ENCODE measurements around the gene ELP1. TPM values are rescaled to one million over a fixed set of nuclear protein-coding genes. Genes with fewer than 3 reads are reported as not detected.

The ELP1 gene
- total RNA-seq, 3 donors from 2014 or later (not counting 1 experiment from before 2014, with no cell fraction given), result 21.8 to 33.0 (median 28.2) TPM

DNA sequence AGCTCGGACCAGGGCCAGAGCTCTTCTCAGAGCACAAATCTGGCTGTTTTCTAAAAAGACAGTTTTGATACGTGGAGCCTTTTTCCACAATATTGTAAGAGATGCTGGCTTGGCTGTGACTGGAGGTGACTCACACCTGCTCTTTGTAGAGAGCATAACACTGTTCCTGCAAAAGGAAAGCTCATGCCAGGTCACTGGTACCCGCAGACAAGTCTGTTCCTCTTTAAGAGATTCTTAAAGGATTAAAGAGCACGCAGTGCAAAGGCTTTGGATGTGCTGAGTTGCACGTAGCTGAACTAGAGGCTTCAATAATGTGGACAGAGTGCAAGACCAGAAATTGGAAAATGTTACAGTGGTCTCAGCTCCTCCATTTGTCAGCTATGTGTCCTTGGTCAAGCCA lies 97.1 kb downstream of the ELP1 start:
- intact Hi-C loops (cut with micrococcal nuclease), result no loop called here
- ATAC-seq (no peak), DNase-seq (no peak)
- TF ChIP-seq, protein P1, sequence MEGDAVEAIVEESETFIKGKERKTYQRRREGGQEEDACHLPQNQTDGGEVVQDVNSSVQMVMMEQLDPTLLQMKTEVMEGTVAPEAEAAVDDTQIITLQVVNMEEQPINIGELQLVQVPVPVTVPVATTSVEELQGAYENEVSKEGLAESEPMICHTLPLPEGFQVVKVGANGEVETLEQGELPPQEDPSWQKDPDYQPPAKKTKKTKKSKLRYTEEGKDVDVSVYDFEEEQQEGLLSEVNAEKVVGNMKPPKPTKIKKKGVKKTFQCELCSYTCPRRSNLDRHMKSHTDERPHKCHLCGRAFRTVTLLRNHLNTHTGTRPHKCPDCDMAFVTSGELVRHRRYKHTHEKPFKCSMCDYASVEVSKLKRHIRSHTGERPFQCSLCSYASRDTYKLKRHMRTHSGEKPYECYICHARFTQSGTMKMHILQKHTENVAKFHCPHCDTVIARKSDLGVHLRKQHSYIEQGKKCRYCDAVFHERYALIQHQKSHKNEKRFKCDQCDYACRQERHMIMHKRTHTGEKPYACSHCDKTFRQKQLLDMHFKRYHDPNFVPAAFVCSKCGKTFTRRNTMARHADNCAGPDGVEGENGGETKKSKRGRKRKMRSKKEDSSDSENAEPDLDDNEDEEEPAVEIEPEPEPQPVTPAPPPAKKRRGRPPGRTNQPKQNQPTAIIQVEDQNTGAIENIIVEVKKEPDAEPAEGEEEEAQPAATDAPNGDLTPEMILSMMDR (IDR thresholded peaks at IDR 0.05), result no peak
- no peak overlapping the region for H3K27ac Mint-ChIP-seq
- Histone ChIP-seq H3K27ac (ENCODE audit: low read length) (no peak overlapping the region), H3K36me3 (ENCODE audit: control insufficient read depth, insufficient read depth, low read length) (no peaks in the 10 kb centered on the region), H3K27me3 (ENCODE audit: control insufficient read depth, insufficient read depth, low read length) (no peaks in the 10 kb centered on the region), H3K4me3 (ENCODE audit: low read length) (no peak overlapping the region), H3K4me1 (ENCODE audit: control insufficient read depth, insufficient read depth, low read length) (no peaks in the 10 kb centered on the region), H3K9me3 (ENCODE audit: control insufficient read depth, insufficient read depth, low read length) (no peaks in the 10 kb centered on the region)
- no peak overlapping the region for H3K4me3 Mint-ChIP-seq
- peaks cover 6 to 8% of the 10 kb centered on the region in 2 donors for H3K4me1 Mint-ChIP-seq
- no peaks in the 10 kb centered on the region for H3K36me3 Mint-ChIP-seq
- no peaks in the 10 kb centered on the region for H3K9me3 Mint-ChIP-seq
- WGBS (ENCODE audit: insufficient coverage), result 87% methylated on average over 5 of the region's 5 CpGs
- H3K27me3 Mint-ChIP-seq (ENCODE audit: low read depth in 2 of 2), result peaks cover 0 to 3% of the 10 kb centered on the region in 2 donors

DNA sequence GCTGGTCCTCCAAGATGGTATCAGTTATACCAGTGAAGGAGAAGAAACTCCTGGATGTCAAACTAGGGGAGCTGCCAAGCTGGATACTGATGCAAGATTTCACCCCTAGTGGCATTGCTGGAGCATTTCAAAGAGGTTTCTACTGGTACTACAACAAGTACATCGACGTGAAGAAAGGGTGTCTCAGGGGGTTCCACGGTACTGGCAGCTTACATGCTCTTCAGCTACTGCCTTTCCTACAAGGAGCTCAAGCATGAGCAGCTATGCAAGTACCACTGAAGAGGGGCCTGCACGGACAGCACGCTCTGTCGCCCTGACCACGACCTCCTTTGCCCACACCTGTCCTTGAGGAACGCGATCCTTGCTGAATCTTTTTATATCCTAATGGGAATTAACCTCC lies 97.6 kb downstream of the ELP1 start:
- H3K27ac Mint-ChIP-seq, result no peak overlapping the region
- ATAC-seq, result no peak
- no peaks in the 10 kb centered on the region for H3K36me3 Mint-ChIP-seq
- peaks cover 6 to 8% of the 10 kb centered on the region in 2 donors for H3K4me1 Mint-ChIP-seq
- TF ChIP-seq, protein P1 (IDR thresholded peaks at IDR 0.05), result no peak
- peaks cover 0 to 3% of the 10 kb centered on the region in 2 donors for H3K27me3 Mint-ChIP-seq (ENCODE audit: low read depth in 2 of 2)
- H3K9me3 ChIP-seq (ENCODE audit: control insufficient read depth, insufficient read depth, low read length), result no peaks in the 10 kb centered on the region
- H3K4me3 ChIP-seq (ENCODE audit: low read length), result no peak overlapping the region
- H3K27ac ChIP-seq (ENCODE audit: low read length), result no peak overlapping the region
- no peaks in the 10 kb centered on the region for H3K4me1 ChIP-seq (ENCODE audit: control insufficient read depth, insufficient read depth, low read length)
- no peaks in the 10 kb centered on the region for H3K9me3 Mint-ChIP-seq
- H3K4me3 Mint-ChIP-seq, result no peak overlapping the region
- intact Hi-C loops (cut with micrococcal nuclease), result no loop called here
- WGBS (ENCODE audit: insufficient coverage), result 72% methylated on average over 9 of the region's 9 CpGs
- DNase-seq, result no peak
- no peaks in the 10 kb centered on the region for H3K36me3 ChIP-seq (ENCODE audit: control insufficient read depth, insufficient read depth, low read length)
- H3K27me3 ChIP-seq (ENCODE audit: control insufficient read depth, insufficient read depth, low read length), result no peaks in the 10 kb centered on the region

GRCh38 chr9:108835831-108836230 lies 98.1 kb downstream of the ELP1 start:
- no peak overlapping the region for H3K27ac ChIP-seq (ENCODE audit: low read length)
- no peaks in the 10 kb centered on the region for H3K4me1 ChIP-seq (ENCODE audit: control insufficient read depth, insufficient read depth, low read length)
- no peaks in the 10 kb centered on the region for H3K36me3 ChIP-seq (ENCODE audit: control insufficient read depth, insufficient read depth, low read length)
- H3K9me3 ChIP-seq (ENCODE audit: control insufficient read depth, insufficient read depth, low read length), result no peaks in the 10 kb centered on the region
- intact Hi-C loops (cut with micrococcal nuclease), result no loop called here
- Mint-ChIP-seq H3K4me1 (peaks cover 6 to 8% of the 10 kb centered on the region in 2 donors), H3K27ac (no peak overlapping the region), H3K9me3 (no peaks in the 10 kb centered on the region), H3K4me3 (no peak overlapping the region), H3K27me3 (ENCODE audit: low read depth in 2 of 2) (peaks cover 0 to under 1% of the 10 kb centered on the region in 2 donors), H3K36me3 (no peaks in the 10 kb centered on the region)
- no peak overlapping the region for H3K4me3 ChIP-seq (ENCODE audit: low read length)
- no peak for DNase-seq
- ATAC-seq, result no peak
- 87% methylated on average over 7 of the region's 7 CpGs for WGBS (ENCODE audit: insufficient coverage)
- TF ChIP-seq, protein P1 (IDR thresholded peaks at IDR 0.05), result no peak
- no peaks in the 10 kb centered on the region for H3K27me3 ChIP-seq (ENCODE audit: control insufficient read depth, insufficient read depth, low read length)

DNA sequence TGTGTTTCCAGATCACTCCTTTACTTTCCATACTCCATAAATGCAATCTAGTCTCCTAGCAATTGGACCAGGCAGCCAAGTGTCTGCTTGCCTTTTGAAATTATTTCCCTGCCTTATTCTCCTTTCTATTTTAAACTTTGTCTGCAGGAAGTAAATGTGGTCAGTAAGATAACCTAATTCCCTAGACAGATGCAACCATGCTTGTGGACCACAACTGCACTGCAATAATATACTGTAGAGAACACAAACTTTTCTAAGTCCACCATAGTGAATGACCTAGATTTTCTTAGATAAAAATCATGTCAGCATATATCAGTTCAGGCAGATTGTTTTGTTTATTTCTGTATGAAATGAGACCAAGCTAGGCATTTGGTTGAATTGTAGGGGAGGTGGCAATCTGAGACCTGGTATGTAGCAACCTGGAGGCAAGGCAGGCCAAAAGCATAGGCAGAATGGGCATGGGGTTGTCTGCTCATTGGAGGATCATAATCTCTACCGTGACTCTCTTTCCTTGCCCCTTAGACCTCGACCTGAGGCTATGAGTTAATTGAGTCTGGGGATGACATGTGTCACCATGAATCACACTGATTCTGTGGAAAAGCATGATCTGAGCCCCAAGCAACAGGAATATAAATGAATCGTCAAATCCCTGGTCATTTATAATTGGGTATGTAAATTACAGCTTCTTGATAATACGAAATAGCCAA lies 98.8 kb downstream of the ELP1 start:
- ATAC-seq (no peak), DNase-seq (no peak)
- H3K27ac Mint-ChIP-seq, result no peak overlapping the region
- H3K4me1 Mint-ChIP-seq, result peaks cover 6 to 8% of the 10 kb centered on the region in 2 donors
- WGBS (ENCODE audit: insufficient coverage), result 38% methylated on average over 4 of the region's 4 CpGs
- TF ChIP-seq, protein P1 (IDR thresholded peaks at IDR 0.05), result no peak
- no peaks in the 10 kb centered on the region for H3K36me3 ChIP-seq (ENCODE audit: control insufficient read depth, insufficient read depth, low read length)
- H3K4me3 Mint-ChIP-seq, result no peak overlapping the region
- no peaks in the 10 kb centered on the region for H3K4me1 ChIP-seq (ENCODE audit: control insufficient read depth, insufficient read depth, low read length)
- peaks cover 0 to 4% of the 10 kb centered on the region in 2 donors for H3K27me3 Mint-ChIP-seq (ENCODE audit: low read depth in 2 of 2)
- no peak overlapping the region for H3K4me3 ChIP-seq (ENCODE audit: low read length)
- intact Hi-C loops (cut with micrococcal nuclease), result no loop called here
- H3K27ac ChIP-seq (ENCODE audit: low read length), result no peak overlapping the region
- no peaks in the 10 kb centered on the region for H3K9me3 ChIP-seq (ENCODE audit: control insufficient read depth, insufficient read depth, low read length)
- no peaks in the 10 kb centered on the region for H3K9me3 Mint-ChIP-seq
- no peaks in the 10 kb centered on the region for H3K27me3 ChIP-seq (ENCODE audit: control insufficient read depth, insufficient read depth, low read length)
- no peaks in the 10 kb centered on the region for H3K36me3 Mint-ChIP-seq

Measured in natural killer cell (primary cell).